Measurements from ENCODE around the gene FLRT2. TPM values are rescaled to one million over a fixed set of nuclear protein-coding genes. Genes with fewer than 3 reads are reported as not detected.

Gene FLRT2
- polyA plus RNA-seq, 1 donor from 2014 or later: not detected

DNA sequence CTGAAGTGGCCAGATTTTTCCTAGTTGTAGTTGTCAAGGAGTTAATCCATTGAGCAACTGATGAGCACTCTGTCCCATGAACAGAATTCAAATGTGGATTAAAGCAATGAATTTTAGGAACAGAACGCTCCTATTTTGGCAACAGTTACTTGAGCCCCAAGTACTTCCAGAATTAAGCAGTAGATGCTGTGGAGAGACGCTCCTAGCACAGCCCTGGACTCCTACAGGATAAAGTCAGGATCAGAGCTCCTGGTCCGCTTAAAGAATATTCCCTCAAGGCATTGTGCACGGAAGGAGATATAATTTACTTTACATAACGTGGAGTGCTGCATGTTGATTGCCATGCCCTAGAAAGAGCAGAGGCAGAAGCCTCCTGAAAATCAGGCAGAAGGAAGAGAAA lies 53.4 kb downstream of the FLRT2 start:
- Mint-ChIP-seq H3K27me3 (no peaks in the 10 kb centered on the region), H3K9me3 (peaks cover 0 to 6% (median 2%) of the 10 kb centered on the region in 3 donors), H3K36me3 (no peaks in the 10 kb centered on the region), H3K27ac (no peak overlapping the region), H3K4me1 (no peaks in the 10 kb centered on the region), H3K4me3 (no peak overlapping the region)

DNA sequence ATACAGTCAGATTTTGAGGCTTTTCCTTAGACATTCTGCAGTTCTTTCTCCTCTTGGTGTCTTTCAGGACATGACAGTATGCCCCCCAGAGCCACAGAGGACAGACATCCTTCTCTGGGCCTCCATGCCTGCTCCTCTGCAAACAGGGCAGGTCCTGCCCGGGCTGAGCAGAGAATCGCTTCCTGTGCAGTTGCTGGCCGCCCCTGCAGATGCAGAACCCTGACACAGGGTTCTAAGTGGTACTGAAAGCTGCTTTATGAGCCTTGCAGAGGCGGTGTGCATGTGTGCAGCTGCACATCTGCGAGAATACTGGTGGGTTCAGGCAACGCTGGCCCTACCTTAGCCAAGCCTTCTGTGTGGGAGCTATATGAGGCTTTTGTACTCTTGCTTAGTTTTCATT lies 54.5 kb downstream of the FLRT2 start:
- H3K36me3 Mint-ChIP-seq: no peaks in the 10 kb centered on the region
- H3K4me3 Mint-ChIP-seq: no peak overlapping the region
- H3K27me3 Mint-ChIP-seq: no peaks in the 10 kb centered on the region
- no peaks in the 10 kb centered on the region for H3K4me1 Mint-ChIP-seq
- H3K27ac Mint-ChIP-seq: no peak overlapping the region
- H3K9me3 Mint-ChIP-seq: peaks cover 2 to 14% (median 2%) of the 10 kb centered on the region in 3 donors

DNA sequence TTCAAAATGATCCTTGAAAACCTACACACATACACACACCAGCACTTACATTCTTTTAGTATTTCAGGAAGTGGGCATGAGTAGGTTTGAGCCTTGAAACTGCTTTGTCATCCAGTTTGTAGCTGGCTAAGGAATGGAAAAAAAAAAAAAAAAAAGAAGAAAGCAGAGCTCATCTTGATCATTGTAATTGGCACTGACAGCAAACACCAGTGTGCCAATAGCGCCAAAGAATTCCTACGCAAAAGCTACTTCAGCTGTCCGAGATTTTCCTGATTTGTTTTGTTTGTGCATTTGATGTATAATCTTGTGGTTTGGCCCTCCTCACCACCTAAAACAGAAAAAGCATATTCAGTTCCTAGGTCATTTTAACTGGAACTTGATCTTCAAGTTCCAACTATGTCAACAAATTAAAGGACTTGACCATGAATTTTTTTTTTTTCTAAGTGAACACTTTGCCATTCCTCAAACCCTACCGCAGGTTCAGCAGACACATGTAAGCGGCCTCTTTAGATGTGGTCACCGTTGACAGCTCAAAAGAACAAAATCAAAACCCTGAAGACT lies 57.3 kb downstream of the FLRT2 start:
- Mint-ChIP-seq H3K4me3 (no peak overlapping the region), H3K4me1 (no peaks in the 10 kb centered on the region), H3K9me3 (peaks cover 2 to 12% (median 8%) of the 10 kb centered on the region in 3 donors), H3K36me3 (no peaks in the 10 kb centered on the region), H3K27me3 (no peaks in the 10 kb centered on the region), H3K27ac (no peak overlapping the region)

DNA sequence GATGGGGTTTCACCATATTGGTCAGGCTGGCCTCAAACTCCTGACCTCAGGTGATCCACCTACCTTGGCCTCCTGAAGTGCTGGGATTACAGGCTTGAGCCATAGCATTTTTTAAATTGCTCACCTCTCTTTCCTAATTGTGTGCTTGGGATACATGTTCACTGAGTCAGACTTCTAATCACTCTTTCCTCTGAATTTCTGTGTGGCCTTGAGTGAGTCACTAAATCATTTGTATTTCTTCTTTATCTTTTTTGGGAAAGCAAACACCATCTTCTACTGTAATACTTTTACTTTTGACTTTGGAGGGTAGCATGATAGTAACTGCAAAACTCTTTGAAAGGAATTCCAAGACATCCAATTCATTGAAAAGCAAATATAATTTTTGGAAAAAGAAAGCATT lies 60.8 kb downstream of the FLRT2 start:
- no peak overlapping the region for H3K4me3 Mint-ChIP-seq
- H3K4me1 Mint-ChIP-seq: no peaks in the 10 kb centered on the region
- H3K9me3 Mint-ChIP-seq: peaks cover 4 to 12% (median 8%) of the 10 kb centered on the region in 3 donors
- no peaks in the 10 kb centered on the region for H3K27me3 Mint-ChIP-seq
- H3K36me3 Mint-ChIP-seq: no peaks in the 10 kb centered on the region
- H3K27ac Mint-ChIP-seq: no peak overlapping the region

DNA sequence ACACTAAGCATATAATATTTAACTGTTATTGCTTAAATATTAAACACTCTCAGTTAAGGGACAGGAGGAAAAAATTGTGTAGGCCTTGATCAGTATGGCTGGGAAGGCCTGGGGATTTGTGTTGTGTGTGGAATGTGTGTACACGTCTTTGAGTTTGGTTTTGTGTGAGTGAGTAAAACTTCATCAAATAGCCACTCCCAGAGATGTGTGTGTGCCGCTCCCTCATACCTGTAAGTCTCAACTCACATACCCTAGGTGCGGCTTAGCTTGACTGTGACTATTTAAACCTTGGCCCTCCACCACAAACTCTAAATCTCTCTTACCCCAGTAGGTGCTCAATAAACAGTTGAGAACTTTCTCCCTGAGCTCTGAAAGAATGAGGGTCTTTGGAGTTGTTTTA lies 64.3 kb downstream of the FLRT2 start:
- Mint-ChIP-seq H3K36me3 (no peaks in the 10 kb centered on the region), H3K4me1 (no peaks in the 10 kb centered on the region), H3K27me3 (no peaks in the 10 kb centered on the region), H3K4me3 (no peak overlapping the region), H3K27ac (no peak overlapping the region), H3K9me3 (peaks cover 2 to 9% (median 6%) of the 10 kb centered on the region in 3 donors)

DNA sequence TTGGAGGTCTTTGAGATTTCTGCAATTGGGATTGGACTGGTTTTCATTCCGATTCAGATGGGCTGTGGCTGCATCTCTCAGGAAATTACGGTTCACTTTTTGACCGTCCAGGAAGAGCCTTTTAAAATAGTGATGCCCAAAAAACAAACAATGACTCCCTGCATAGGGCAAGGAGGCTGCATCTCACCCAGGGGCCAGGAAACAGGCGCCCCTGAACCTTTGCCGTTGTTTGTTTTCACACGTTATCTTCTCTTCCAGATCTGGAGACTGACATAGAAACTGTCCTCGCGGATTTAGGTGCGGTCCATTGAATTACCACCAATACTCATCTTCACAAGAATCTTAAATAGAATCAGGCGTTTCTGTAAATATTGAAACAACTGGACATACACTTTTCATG lies 66.0 kb downstream of the FLRT2 start:
- Mint-ChIP-seq H3K27ac (no peak overlapping the region), H3K27me3 (no peaks in the 10 kb centered on the region), H3K9me3 (peaks cover 5 to 8% (median 6%) of the 10 kb centered on the region in 3 donors), H3K4me1 (no peaks in the 10 kb centered on the region), H3K36me3 (no peaks in the 10 kb centered on the region), H3K4me3 (no peak overlapping the region)

DNA sequence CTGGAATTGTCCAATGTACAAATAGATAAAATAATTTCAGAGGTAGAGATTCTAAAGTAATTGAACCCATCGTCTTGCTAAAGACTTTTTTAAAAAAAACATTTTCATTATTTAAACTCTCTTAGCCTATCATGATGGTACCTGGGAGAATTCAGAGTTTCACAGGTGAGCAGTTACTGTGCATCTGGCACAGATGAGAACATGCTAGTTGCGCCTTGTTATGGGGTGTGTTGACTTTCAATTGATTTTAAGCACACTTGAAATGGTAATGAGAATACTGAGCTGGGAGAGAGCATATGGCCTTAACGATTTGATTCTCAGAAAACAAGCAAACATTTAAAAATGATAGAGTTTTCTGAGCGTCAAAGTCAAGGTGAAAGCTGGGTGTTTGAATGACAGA lies 66.6 kb downstream of the FLRT2 start:
- no peaks in the 10 kb centered on the region for H3K27me3 Mint-ChIP-seq
- H3K4me1 Mint-ChIP-seq: no peaks in the 10 kb centered on the region
- H3K9me3 Mint-ChIP-seq: peaks cover 5 to 8% (median 6%) of the 10 kb centered on the region in 3 donors
- H3K27ac Mint-ChIP-seq: no peak overlapping the region
- no peaks in the 10 kb centered on the region for H3K36me3 Mint-ChIP-seq
- H3K4me3 Mint-ChIP-seq: no peak overlapping the region

DNA sequence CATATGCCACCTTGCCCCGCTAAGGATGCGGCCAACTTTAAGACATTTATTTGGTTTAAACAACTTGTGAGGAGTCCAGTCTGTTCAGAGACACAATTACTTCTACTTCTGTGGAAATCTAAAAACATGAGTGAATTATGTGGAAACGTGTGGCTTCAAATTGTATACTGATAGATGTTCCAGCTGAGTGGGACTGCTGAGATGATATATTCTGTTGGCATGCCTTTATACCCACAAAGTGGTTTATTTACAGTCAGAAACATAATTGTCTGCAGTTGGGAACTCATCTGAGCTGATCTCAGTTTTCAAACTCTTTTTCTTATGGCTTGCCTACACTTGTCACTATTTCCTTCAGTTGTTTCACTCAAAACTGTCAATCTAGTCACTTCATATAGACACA lies 67.8 kb downstream of the FLRT2 start:
- H3K27ac Mint-ChIP-seq: no peak overlapping the region
- H3K9me3 Mint-ChIP-seq: peaks cover 5 to 8% (median 6%) of the 10 kb centered on the region in 3 donors
- H3K4me3 Mint-ChIP-seq: no peak overlapping the region
- no peaks in the 10 kb centered on the region for H3K4me1 Mint-ChIP-seq
- H3K36me3 Mint-ChIP-seq: no peaks in the 10 kb centered on the region
- H3K27me3 Mint-ChIP-seq: no peaks in the 10 kb centered on the region

DNA sequence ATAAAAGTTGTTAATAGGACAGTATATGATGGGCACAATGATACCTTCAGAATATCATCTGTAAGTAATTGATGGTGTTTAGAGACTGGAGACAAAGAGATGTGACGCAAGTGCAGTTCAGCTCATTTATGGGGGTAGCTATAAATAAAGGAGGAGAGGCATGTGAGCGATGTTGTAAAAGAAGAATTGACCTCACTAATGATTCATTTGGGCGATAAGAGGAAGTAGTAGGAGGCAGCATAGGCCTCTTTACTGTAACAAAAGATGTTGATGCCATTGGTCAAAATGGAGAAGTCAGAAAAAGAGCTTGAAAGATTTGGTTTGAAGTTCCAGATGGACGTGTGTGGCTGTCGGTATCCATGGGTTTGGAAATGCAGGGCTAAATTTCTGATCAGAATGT lies 70.0 kb downstream of the FLRT2 start:
- H3K27me3 Mint-ChIP-seq: no peaks in the 10 kb centered on the region
- H3K9me3 Mint-ChIP-seq: peaks cover 6 to 7% (median 6%) of the 10 kb centered on the region in 3 donors
- H3K4me1 Mint-ChIP-seq: no peaks in the 10 kb centered on the region
- H3K27ac Mint-ChIP-seq: no peak overlapping the region
- H3K36me3 Mint-ChIP-seq: no peaks in the 10 kb centered on the region
- no peak overlapping the region for H3K4me3 Mint-ChIP-seq

DNA sequence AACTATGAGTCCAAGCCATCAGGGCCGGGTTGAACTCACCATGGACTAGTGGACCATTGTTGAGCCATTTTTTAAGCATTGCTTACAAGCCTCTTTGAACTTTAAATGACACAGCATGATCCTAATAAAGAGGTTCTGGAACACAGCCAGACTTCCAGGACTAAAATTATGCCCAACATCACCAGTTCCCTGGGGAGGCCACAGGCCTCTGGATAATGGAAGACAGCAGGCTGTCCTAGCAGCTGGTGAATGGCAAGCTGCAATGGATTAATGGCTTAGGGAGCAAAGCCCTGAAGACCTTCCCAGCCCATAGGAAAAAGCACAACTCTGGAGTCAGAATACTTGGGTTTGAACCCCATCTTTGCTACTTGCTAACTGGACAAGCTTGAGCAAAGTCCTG lies 71.3 kb downstream of the FLRT2 start:
- Mint-ChIP-seq H3K27ac (no peak overlapping the region), H3K4me3 (no peak overlapping the region), H3K9me3 (peaks cover 6 to 7% (median 6%) of the 10 kb centered on the region in 3 donors), H3K36me3 (no peaks in the 10 kb centered on the region), H3K27me3 (no peaks in the 10 kb centered on the region), H3K4me1 (no peaks in the 10 kb centered on the region)

DNA sequence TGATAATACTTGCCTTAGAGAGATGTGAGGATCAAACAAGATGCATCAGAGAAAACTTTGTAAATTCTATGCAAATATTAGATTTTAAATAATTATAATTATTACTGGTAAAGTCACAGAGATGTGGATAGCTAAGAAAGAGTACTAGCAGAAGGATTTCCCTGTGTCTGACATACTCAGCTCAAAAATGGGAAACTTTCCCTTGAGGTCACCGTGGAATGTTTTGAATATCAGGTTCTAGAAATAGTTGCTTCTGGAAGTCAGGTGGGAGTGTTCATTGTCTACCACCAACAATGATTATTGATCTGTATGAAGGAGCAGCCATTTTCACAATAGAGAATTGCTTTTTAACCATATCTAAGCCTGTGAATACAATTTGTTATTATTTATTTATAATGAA lies 71.7 kb downstream of the FLRT2 start:
- no peaks in the 10 kb centered on the region for H3K27me3 Mint-ChIP-seq
- peaks cover 6 to 7% (median 6%) of the 10 kb centered on the region in 3 donors for H3K9me3 Mint-ChIP-seq
- no peak overlapping the region for H3K4me3 Mint-ChIP-seq
- H3K4me1 Mint-ChIP-seq: no peaks in the 10 kb centered on the region
- H3K27ac Mint-ChIP-seq: no peak overlapping the region
- H3K36me3 Mint-ChIP-seq: no peaks in the 10 kb centered on the region

DNA sequence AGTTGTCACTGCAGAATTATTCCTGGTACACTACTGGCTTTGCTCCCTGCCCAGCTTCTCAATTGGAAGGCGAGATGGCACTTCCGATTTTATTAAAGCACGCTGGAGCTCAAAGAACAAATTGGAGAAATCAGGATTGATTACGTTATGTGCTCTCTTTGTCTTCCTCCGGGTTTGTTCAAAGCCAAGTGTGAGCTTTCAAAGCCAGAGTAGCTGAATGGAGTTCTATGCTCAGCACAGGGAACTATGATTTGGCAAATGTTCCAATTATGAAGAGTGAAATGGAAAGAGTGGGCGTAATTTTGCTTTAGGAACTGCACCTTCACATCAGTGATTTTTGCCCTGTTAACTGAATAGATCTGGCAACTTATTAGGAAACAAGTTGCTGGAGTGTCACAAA lies 72.4 kb downstream of the FLRT2 start:
- Mint-ChIP-seq H3K4me1 (no peaks in the 10 kb centered on the region), H3K27me3 (no peaks in the 10 kb centered on the region), H3K4me3 (no peak overlapping the region), H3K27ac (no peak overlapping the region), H3K36me3 (no peaks in the 10 kb centered on the region), H3K9me3 (peaks cover 6 to 10% (median 7%) of the 10 kb centered on the region in 3 donors)

DNA sequence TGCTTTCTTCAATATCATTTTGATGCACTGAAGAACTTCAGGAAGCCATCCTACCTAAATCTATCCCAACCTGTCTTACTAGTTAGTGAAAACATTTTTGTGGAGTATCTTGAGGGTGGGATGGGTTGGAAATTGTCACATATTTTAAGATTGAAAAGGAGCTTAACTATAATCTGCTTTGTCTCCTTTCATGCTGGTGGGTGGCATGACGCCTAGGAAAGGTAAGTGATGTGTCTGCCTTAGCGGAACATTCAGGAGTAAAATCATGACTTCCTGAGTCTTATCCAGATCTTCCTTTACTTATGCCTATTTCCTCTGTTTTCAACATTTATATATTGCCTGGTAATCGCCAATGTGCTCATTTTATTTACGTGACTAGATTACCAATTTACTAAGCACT lies 74.1 kb downstream of the FLRT2 start:
- H3K27ac Mint-ChIP-seq: no peak overlapping the region

DNA sequence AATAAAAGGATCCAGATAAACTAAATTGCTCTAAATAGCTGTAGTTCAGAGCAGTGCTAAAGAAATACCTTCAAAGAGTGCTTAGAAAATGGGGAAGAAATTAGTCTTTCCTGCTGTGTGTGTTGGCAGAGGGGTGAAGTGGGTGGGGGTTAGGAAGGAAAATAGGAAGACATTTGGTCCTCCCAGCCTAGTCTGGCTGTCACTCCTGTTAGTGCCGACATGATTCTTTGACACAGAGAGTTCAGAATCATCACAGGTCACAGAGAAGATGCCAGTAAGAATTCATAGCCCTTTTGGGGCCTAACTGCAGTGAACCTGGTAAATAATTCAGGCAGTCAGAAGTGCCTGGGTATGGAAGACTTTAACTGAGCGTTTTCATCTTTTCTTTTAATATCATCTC lies 74.8 kb downstream of the FLRT2 start:
- Mint-ChIP-seq H3K4me3 (no peak overlapping the region), H3K4me1 (no peaks in the 10 kb centered on the region), H3K36me3 (peaks cover 1% of the 10 kb centered on the region), H3K27ac (no peak overlapping the region), H3K27me3 (no peaks in the 10 kb centered on the region), H3K9me3 (peaks cover 4 to 10% (median 5%) of the 10 kb centered on the region in 3 donors)

More for the DNA sequence above, 74.1 kb downstream of the FLRT2 start:
- Mint-ChIP-seq H3K9me3 (peaks cover 5 to 10% (median 6%) of the 10 kb centered on the region in 3 donors), H3K4me1 (no peaks in the 10 kb centered on the region), H3K36me3 (no peaks in the 10 kb centered on the region), H3K27me3 (no peaks in the 10 kb centered on the region), H3K4me3 (no peak overlapping the region)

DNA sequence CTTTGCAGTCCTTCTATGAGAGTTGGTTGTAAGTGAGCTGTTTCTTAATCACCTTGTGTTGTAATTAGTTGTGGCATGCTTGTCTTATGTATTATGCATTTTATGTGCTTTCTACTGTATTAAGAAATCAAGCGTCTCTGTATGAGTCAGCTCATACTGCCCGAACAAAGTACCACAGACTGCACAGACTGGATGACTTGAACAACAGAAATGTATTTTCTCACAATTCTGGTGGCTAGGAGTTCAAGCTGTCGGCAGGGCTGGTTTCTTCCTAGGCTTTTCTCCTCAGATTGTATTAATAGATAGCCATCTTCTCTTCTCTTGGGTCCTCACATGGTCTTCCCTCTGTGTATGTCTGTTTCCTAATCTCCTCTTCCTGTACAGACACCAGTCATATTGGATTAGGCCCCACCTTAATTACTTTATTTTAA lies 77.7 kb downstream of the FLRT2 start:
- Mint-ChIP-seq H3K9me3 (peaks cover 0 to 7% (median 2%) of the 10 kb centered on the region in 3 donors), H3K4me3 (no peak overlapping the region), H3K27me3 (no peaks in the 10 kb centered on the region), H3K4me1 (no peaks in the 10 kb centered on the region), H3K36me3 (peaks cover 1% of the 10 kb centered on the region), H3K27ac (no peak overlapping the region)

DNA sequence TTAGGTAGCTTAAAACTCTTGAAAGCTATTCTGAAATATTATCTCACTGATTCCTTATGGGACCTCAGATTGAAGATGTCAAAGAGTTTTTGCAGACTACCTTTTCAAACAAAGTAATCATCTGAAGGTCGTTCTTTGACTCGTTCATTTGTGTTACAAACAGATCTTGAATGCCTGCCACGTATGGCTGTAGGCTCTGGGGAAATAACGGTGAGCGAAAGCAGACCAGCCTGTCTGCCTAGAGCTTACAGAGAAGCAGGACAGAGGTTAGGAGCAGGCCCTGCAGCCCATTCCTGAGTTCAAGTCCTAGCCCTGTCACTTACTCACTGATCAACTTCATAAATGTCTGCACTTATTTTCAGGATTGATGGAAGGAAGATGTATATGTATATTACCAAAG lies 83.6 kb downstream of the FLRT2 start:
- H3K4me1 Mint-ChIP-seq: no peaks in the 10 kb centered on the region
- no peak overlapping the region for H3K4me3 Mint-ChIP-seq
- peaks cover 1% of the 10 kb centered on the region for H3K36me3 Mint-ChIP-seq
- no peaks in the 10 kb centered on the region for H3K27me3 Mint-ChIP-seq
- peaks cover 0 to 7% (median 1%) of the 10 kb centered on the region in 3 donors for H3K9me3 Mint-ChIP-seq
- H3K27ac Mint-ChIP-seq: no peak overlapping the region

Data from IgD-negative memory B cell (primary cell).